RPMI7951 (cell line): ENCODE data around the gene CUX1. TPM values are rescaled to one million over a fixed set of nuclear protein-coding genes. Genes with fewer than 3 reads are reported as not detected.

Experiments
- DNase-seq: peaks from one replicate; pipeline ENCODE4 v3.0.0-alpha.2; 2012; ENCODE audit warnings: low read depth
- total RNA-seq: library from RNA; depleted of rRNA; stranded (reverse); fragments of >200 nt; shearing (Covaris generic); gene quantifications from 2 replicates; pipeline ENCODE4 v1.2.3, GENCODE V29; 2014

The CUX1 gene
- total RNA-seq, 1 experiment from 2014 or later, result 28.6 TPM

GRCh38 chr7:101936223-101936610, 118.8 kb downstream of the CUX1 start:
- no peak for DNase-seq

- no peak for DNase-seq
These were observed 119.3 kb downstream of the CUX1 start for GRCh38 chr7:101936611-101937231.

- DNase-seq, result no peak
These were observed 120.5 kb downstream of the CUX1 start for GRCh38 chr7:101937717-101938514.

DNA sequence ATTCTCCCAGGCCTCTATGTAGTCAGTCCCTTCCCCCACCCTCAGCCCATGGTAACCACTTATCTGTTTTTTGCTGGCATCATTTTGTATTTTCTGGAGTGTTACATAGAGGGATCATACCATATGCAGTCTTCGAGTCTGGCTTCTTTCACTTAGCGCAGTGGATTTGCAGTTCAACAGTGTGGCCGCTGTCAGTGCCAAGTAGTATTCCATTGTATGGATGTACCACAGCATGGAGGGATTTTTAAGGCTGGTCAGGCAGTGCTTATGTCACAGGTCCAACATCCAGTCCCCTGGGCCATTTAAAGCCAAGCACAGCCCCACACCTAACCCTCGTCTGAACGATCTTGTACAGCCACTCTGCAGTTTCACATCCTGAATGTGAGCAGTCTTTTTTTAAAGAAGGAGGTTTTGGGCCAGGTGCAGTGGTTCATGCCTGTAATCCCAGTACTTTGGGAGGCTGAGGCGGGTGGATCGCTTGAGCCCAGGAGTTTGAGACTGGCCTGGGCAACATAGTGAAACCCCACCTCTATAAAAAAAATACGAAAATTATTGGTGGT, 121.8 kb downstream of the CUX1 start:
- no peak for DNase-seq

DNA sequence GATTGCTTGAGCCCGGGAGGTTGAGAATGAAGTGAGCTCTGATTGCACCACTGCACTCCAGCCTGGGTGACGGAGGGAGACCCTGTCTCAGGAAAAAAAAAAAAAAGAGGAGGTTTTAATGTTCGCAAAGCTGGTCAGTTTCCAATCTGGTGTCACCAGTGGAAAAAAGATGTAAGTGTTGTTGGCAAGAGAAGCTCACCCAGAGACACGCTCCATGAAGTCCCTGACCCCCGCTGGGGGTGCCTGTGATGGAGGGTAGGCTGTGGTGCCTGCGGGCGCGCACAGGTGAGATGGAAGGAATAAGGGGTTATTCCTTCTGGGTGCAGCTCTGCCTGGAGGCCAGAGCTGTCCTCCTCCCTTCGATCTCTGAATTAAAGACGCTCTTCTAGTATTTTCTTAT, 122.7 kb downstream of the CUX1 start:
- no peak for DNase-seq

DNA sequence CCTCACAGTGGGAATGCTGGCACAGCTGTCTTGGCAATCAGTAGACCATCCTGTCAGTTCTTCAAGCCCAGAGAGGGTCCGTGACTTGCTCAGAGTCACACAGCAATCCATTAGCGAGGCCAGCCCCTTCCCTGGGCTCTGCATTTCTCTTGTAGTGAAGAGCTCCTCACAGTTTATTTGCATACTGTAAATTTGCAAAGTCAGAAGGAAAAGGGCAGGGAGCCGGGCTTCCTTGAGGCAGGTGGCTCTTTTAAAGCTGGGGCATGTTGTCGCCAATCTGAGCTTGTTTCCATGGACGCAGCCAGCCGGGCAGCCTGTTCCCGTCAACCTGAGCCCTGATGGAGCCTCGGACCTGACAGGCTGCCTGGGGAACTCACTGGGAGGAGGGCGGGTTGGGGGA, 123.4 kb downstream of the CUX1 start:
- DNase-seq, result no peak

DNA sequence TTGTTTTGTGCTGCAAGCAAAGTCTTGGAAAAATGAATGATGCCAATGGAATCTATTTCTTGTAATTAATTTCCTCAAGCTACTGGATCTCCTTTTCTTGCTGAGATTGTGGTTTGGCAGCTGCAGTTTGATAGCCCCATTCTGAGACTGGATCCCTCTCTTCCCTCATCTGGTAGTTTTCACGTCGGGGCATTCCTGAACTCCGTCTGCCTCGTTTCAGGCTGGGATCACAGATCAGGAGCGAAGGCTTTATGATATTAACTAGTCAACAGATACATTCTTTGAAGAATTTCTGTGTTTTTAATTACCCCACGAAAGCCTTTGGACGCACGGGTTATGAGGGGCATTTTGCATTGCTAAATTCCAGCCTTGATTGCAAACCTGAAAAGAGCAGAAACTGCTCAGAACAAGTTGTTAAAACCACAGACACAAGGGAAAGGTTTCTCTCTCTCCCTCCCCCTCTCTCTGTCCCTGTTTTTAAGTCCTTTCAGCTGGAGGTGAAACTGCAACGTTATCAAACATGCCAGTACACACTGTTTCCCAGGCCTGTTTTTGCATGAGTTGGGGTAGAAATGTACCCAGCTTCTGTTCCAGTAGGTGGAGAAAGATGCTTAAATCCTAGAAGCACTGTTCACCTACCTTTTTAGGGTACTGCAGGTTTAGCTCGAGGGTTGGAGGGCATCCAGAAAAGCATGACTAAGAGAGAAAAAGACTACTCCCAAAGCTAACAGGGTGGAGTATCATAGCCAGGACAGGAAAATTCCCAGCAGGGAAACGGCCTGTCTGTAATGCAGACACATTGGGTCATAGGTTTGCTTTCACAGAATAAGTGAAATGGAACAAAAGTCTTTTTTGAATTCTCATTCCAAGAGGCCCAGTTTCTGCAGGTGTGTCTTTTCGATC, 124.3 kb downstream of the CUX1 start:
- DNase-seq, result peak; percentile 71

DNA sequence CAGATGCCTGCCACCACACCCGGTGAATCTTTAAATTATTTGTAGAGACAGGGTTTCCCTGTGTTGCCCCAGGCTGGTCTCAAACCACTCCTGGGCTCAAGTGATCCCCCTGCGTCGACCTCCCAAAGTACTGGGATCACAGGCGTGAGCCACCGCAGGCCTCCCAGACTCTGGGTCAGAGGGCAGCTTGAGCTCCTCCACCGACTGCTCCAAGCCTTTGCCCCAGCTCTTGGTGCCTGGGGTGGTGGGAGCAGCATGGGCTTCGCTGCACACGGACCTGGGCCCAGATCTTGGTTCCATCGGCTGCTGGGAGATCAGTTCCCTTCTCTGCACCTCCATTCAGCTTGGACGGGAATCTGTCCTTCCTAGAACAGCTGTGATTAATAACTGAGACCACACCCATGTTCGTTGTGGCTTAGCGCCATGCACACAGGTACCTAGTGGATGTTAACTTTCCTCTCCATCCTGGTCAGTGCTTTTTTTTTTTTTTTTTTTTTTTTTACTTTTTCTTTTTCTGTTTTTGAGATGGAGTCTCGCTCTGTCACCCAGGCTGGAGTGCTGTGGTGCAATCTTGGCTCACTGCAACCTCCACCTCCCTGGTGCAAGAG, 125.3 kb downstream of the CUX1 start:
- no peak for DNase-seq

GRCh38 chr7:101943306-101943705, 125.9 kb downstream of the CUX1 start:
- DNase-seq, result no peak

- no peak for DNase-seq
These were observed 126.6 kb downstream of the CUX1 start for GRCh38 chr7:101943889-101944600.

GRCh38 chr7:101944611-101945010, 127.2 kb downstream of the CUX1 start:
- DNase-seq, result no peak

DNA sequence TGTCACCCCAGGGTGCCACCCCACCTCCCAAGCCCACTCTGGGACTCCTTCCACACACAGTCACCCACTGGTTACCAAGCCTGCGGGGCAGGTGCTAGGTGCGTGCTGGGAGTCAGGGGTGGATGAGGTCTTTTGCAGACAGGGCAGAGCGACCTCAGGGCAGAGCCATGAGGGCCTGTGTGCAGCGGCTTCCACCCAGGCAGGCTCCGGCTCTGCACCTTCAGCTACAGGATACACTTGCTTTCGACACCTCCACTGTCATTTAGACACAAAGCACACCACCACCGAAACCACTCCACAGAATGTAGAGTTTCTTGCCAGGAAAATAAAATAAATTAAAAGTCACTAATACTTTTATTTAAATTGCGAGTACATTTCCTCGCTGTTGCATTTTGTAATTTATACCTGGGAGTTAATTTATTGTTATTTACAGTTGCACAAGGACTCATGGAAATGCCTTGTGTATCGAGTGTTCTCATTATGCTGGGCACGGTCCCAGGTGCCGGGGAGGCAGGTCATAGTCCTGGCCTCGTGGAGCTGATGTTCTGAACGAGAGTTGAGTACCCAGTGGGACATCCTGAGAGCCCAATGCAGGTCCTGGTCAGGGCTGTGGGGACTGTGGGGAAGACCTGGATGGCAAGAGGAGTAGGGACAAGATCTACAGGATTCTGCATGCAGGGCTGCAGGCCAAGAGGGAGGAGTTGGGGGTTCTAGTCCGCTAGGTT, 127.8 kb downstream of the CUX1 start:
- no peak for DNase-seq

DNA sequence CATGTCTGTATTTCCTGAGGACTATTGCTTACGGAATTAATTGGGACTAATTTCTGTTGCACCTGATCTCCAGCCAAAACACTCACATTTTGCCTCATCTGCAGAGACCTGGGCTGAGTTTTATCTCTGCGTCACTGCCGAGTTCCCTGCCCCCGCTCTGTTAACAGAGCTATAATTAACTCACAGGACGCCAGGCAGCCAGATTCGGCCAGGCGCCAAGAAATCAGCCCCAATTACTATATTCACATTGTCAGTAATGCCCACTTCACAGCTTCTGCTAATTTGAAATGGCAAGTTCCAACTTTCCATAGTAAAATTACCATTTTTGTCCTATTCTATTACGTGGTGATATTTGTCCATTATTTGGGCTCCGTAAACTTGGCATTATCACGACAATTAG, 130.5 kb downstream of the CUX1 start:
- DNase-seq, result peak; percentile 45

DNA sequence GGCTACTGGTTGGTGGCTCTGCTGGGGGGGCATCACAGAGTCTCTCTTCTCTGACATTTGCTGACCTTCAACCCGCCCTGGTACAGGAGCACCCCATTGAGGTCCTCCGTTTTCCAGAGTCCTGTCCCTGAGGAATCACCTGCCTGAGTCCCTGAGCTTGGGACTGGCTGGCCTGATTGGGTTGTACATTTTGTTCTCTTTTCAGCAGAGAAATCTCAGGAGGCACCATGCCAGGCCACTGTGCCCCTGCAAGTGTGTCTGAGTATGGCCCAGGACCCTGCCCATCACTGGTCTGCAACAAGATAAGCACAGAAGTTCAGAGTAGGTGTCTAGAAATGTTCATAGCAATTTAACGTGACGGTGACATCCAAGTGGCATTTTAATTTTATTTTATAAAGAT, 131.2 kb downstream of the CUX1 start:
- no peak for DNase-seq

- peak; percentile 41 for DNase-seq
These were observed 133.2 kb downstream of the CUX1 start for GRCh38 chr7:101950450-101951119.

- no peak for DNase-seq
These were observed 134.3 kb downstream of the CUX1 start for GRCh38 chr7:101951757-101952156.

- DNase-seq, result peak; percentile 51
These were observed 135.2 kb downstream of the CUX1 start for GRCh38 chr7:101952355-101953247.

GRCh38 chr7:101953248-101953819, 135.9 kb downstream of the CUX1 start:
- no peak for DNase-seq
